ENCODE data around the gene UNC5A.

Gene UNC5A

DNA sequence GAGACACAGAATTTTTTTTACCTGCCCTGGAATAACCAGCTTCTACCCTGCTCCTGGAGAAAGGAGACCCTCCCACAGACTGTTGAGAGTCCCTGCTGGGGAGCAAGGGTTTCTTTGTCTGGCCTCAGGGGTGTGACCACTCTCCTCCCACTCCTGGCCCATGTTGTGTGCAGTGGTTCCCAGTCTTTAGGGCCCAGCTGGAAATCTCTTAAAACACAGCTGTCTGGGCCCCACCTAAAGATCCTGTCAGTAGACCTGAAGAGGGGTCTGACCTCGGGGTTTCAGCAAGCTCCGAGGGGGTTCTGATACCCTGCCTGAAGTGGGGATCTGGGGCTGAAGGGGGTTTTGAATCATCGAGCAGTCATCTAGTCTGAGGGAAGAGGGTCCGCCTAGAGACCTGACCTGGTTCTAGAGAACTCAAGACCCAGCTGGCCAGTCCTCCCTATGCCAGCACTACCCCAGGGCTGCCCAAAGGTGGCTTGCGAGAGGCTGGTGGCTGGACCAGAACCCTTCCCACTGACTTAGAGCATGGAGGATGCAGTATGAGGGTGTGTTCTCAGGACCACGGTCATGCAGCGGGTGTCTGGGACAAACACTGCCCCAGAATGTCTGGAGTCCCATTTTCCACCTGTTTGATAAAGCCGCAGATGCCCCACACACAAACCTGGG is 8.1 kb upstream of the UNC5A start:
- no peak for FAIRE-seq

- FAIRE-seq: no peak
These were observed 7.1 kb upstream of the UNC5A start for GRCh38 chr5:176803068-176803942.

- no peak for FAIRE-seq
These were observed 6.3 kb upstream of the UNC5A start for GRCh38 chr5:176803943-176804498.

- FAIRE-seq: no peak
These were observed 4.2 kb upstream of the UNC5A start for GRCh38 chr5:176806137-176806536.

DNA sequence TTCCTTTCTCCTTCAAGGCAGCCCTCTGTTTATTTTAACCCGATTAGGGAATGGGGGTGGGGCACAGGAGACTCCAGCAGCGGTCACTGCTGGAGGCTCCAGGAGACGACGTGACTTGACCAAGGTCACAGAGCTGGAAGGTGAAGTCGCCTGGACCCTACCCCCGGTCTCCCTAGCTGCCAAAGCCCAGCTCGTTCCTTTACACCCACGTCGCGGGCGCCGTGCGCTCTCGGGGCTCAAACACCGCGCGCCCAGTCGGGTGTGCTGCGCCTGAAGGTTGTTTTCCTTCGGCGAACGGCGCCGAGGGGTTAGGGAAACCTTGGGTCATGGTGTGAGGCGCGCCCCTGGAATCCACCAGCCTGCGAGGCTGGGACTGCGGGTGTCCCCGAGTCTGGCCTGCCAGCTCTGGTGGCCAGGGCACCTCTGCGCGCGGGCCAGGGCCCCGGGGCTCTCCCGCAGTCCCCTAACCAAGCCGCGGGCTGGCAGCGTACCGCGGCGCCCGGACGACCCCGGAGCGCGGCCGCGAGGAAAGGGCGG is 747 bp upstream of the UNC5A start:
- FAIRE-seq: no peak

DNA sequence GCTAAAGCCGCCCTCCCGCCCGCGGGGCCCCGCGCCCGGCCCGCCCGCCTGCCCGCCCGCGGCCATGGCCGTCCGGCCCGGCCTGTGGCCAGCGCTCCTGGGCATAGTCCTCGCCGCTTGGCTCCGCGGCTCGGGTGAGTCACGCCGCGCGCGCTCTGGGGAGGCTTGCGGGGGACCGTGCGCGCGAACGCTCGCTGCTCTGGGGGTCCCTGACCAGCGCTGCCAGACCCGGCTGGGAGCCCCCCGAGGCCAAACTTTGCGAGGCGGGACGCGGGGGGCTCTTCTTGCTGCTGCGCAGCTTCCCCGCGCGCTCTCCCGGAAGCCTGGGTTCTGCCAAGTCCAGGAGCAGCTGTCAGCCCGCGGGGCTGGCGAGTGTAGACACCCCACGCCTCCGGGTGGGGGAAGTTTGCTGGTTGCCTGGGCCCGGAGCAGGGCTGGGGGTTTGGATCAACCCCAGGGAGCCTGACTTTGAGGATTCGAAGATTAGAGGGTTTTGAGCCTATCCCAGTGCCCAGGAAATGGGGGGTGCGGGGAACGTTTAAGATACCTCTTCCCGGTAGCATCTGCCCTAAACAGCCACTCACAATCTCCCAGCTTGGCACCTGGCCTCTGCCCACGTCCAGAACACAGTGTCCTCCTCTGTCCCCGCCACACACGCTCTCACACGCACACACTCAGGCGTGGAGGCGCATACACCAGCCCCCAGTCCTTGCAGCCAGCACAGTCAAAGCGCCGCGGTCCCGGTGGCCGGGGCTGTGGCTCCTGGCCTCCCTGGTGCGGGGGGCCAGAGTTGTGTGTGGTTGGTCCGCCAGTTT is 535 bp downstream of the UNC5A start:
- FAIRE-seq: no peak

DNA sequence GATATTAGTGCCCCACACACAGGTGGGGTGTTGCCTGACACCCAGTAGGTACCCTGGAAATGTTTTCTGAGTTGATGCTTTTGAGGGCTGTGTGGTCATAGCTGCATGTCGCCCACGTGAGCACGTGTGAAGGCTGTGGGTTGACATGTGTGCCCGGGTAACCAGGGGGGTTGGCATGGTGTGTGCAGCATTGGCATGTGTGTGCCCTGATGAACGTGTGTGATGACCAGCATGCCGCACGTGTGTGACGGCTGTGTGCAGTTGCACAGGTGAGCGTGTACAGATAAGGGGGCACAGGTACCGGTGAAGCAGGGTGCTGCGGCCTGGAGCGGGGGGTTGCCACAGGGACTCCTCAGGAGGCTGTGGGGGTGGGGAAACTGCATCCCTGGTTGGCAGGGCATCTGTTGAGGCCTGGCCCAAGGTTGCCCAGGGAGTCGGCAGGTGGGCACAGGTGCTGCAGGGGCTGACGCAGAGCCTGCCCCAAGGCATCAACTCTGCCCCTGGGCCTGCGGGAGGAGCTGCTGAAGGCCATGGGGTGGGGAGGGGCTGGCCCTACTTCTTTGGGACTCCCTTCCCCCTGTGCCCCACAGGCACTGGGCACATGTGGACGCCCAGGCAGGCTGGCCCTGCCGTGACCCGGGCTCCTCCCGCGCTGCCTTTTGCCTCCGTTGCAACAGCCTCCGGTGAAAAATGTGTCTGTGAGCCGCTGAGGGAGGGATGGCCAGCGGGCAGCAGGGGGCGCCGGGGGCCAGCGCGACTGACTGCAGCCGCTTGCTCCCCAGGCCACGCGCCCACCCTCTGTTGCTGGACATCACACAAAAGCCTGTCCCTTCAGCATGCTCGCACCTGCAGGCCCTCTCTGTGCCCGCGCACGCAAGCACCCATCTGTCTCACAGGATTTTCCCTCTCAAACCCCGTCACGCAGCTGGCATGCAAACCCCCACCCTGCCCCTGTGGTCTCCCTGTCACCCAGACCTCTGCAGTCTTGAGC is 2.2 kb downstream of the UNC5A start:
- no peak for FAIRE-seq

- FAIRE-seq: no peak
These were observed 3.4 kb downstream of the UNC5A start for GRCh38 chr5:176813587-176814312.

- FAIRE-seq: no peak
These were observed 3.9 kb downstream of the UNC5A start for GRCh38 chr5:176814313-176814685.

- no peak for FAIRE-seq
These were observed 4.6 kb downstream of the UNC5A start for GRCh38 chr5:176814836-176815438.

GRCh38 chr5:176816043-176816745 is 5.8 kb downstream of the UNC5A start:
- FAIRE-seq: no peak

- no peak for FAIRE-seq
These were observed 6.5 kb downstream of the UNC5A start for GRCh38 chr5:176816791-176817347.

- FAIRE-seq: no peak
These were observed 7.0 kb downstream of the UNC5A start for GRCh38 chr5:176817369-176817840.

DNA sequence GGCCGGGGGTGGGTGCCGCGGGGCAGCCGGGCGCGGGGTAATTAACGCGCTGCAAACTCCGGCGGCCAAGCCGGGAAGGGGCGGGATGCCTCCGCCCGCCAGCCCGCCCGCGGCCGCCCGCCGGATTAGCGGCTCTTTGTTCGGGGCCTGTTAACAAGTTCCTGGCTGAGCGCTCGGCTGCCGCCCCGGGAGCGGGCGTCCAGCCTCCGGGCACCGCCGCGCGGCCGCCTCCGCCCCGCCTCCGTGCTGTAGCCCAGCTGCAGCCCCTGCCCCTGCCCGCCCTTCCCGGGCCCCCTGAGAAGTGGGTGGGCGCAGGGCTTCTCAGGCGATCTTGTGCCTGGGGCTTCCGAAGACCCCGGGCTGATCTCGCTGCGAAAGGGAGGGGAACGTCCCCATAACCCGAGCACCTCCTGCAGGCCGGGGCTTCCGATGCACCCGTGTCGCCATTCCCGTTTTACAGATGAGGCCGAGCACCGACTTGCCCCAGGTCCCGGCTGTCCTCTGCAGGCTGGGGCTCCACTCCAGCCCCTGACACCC is 7.5 kb downstream of the UNC5A start:
- FAIRE-seq: no peak

DNA sequence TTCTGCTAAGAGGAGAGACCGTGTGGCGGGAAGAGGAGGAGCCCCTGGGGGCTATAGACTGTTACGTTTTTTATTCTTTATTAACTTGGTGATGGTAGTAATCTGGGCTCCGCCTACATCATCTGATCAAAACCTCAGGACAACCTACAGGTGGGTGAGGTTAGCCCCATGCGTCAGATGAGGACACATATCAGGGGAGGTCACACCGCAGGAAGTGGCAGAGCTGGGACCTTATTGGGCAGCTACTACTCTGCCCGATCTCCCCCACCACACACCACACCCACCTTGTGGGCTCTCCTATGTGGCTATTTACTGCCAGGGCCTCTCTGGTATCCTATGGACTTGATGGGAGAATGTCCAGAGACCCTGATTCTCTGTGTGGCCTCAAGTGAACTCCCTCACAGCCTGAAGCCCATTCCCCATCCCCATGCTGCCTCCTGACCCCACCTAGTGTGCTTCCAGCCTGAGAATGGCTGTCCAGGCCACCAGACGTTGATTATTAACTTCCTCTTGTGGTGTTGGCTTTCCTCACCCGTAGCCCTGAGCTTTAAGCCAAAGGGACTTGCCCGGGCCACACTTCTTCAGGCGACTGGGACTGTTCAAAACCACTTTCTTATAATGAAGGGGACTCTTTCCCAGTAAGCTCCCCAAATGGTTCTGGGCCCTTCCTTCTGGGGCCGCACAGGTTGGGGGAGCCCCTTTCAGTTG is 8.2 kb downstream of the UNC5A start:
- FAIRE-seq: no peak

DNA sequence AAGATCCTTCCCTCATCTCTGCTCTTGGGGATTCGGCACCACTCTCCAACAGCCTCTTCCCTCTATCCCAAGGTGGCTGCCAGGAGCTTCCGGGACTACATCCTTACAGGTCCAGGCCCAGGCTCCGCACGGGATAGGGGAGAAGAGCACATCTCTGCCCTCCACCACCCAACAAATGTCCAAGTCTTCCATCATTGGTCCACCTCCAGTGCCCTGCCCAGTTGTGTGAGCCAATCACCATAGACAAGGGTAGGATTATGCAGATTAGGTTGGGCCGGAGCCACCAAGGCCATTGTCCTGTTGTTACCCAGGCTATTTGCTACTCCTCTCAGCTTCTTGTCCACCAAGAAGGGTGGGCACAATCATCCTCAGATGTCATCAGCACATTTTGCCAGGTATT is 9.1 kb downstream of the UNC5A start:
- no peak for FAIRE-seq

- no peak for FAIRE-seq
These were observed 10.6 kb downstream of the UNC5A start for GRCh38 chr5:176820937-176821336.

GRCh38 chr5:176821441-176821840 is 11.1 kb downstream of the UNC5A start:
- no peak for FAIRE-seq
